WTC11 (cell line): Measurements from ENCODE around the gene CCDC6.

ENCODE experiments used
- CREM ChIP-seq: sonication (generic); formaldehyde crosslinking; IDR thresholded peaks from 2 replicates; pipeline ENCODE4 v1.8.1; 2022; ENCODE audit warnings: mild to moderate bottlenecking, missing genetic modification reagents, moderate library complexity
- ESRRA ChIP-seq: sonication (generic); formaldehyde crosslinking; IDR thresholded peaks from 2 replicates; pipeline ENCODE4 v1.8.1; 2022; ENCODE audit warnings: mild to moderate bottlenecking, missing genetic modification reagents, borderline replicate concordance
- IRF2 ChIP-seq: sonication (generic); formaldehyde crosslinking; IDR thresholded peaks from 2 replicates; pipeline ENCODE4 v1.8.0; 2022; ENCODE audit warnings: low read depth, missing genetic modification reagents, borderline replicate concordance
- SP1 ChIP-seq: sonication (generic); formaldehyde crosslinking; conservative IDR thresholded peaks from 2 replicates; pipeline ENCODE4 v1.8.1; 2022; ENCODE audit warnings: missing genetic modification reagents
- TEAD4 ChIP-seq: sonication (generic); formaldehyde crosslinking; IDR thresholded peaks from 2 replicates; pipeline ENCODE4 v1.8.0; 2022; ENCODE audit warnings: mild to moderate bottlenecking, missing genetic modification reagents
- ZNF416 ChIP-seq: fragments of 250-450 bp; sonication (Bioruptor Pico); IDR thresholded peaks from 2 replicates; pipeline ENCODE4 v1.9.0; 2021; ENCODE audit warnings: mild to moderate bottlenecking, inconsistent platforms
- TF ChIP-seq, protein P1 (sequence below): sonication (generic); formaldehyde crosslinking; IDR thresholded peaks from 2 replicates; pipeline ENCODE4 v1.8.0; 2022; ENCODE audit warnings: mild to moderate bottlenecking, missing genetic modification reagents
- TF ChIP-seq, protein P2 (sequence below): sonication (generic); formaldehyde crosslinking; IDR thresholded peaks from 2 replicates; pipeline ENCODE4 v1.8.0; 2022; ENCODE audit warnings: mild to moderate bottlenecking, missing genetic modification reagents
- TF ChIP-seq, protein P3 (sequence below): sonication (generic); formaldehyde crosslinking; IDR thresholded peaks from 2 replicates; pipeline ENCODE4 v1.8.1; 2022; ENCODE audit warnings: low read depth, missing genetic modification reagents, borderline replicate concordance
- TF ChIP-seq, protein P4 (sequence below): fragments of 200-600 bp; IDR thresholded peaks from 2 replicates; pipeline ENCODE4 v1.8.0; 2022; ENCODE audit warnings: antibody characterized with exemption
- TF ChIP-seq, protein P5 (sequence below): sonication (generic); formaldehyde crosslinking; IDR thresholded peaks from 2 replicates; pipeline ENCODE4 v1.8.1; 2023; ENCODE audit warnings: mild to moderate bottlenecking, missing genetic modification reagents, moderate library complexity

DNA sequence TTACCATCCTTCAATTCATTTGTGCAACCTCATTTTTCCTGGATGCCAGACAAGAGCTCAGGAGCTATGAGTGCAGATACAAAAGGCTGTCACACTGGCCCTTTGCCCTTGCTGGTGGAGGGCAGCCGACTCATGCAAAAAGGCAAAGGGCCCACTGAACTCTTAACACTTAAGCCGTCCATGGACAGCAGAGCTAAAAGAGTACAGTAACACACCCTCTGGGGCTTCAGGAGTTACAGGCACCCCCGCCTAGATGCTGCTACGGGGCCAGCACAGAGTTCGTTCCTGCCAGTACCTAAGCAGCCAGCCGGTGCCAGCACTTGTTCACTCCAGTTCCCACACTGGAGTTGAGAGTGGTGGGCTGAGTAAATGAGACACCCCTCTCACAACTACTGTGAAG, 83.2 kb downstream of the CCDC6 start:
- TF ChIP-seq, protein P1, sequence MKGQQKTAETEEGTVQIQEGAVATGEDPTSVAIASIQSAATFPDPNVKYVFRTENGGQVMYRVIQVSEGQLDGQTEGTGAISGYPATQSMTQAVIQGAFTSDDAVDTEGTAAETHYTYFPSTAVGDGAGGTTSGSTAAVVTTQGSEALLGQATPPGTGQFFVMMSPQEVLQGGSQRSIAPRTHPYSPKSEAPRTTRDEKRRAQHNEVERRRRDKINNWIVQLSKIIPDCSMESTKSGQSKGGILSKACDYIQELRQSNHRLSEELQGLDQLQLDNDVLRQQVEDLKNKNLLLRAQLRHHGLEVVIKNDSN (CRISPR knock-in tag), result no peak
- TF ChIP-seq, protein P2, sequence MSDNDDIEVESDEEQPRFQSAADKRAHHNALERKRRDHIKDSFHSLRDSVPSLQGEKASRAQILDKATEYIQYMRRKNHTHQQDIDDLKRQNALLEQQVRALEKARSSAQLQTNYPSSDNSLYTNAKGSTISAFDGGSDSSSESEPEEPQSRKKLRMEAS, result no peak
- TF ChIP-seq, protein P3, sequence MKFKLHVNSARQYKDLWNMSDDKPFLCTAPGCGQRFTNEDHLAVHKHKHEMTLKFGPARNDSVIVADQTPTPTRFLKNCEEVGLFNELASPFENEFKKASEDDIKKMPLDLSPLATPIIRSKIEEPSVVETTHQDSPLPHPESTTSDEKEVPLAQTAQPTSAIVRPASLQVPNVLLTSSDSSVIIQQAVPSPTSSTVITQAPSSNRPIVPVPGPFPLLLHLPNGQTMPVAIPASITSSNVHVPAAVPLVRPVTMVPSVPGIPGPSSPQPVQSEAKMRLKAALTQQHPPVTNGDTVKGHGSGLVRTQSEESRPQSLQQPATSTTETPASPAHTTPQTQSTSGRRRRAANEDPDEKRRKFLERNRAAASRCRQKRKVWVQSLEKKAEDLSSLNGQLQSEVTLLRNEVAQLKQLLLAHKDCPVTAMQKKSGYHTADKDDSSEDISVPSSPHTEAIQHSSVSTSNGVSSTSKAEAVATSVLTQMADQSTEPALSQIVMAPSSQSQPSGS (CRISPR knock-in tag), result no peak
- TF ChIP-seq TEAD4 (no peak), CREM (CRISPR knock-in tag) (no peak), SP1 (CRISPR knock-in tag) (no peak), IRF2 (CRISPR knock-in tag) (no peak), ESRRA (CRISPR knock-in tag) (no peak), ZNF416 (CRISPR knock-in tag) (no peak)
- TF ChIP-seq, protein P4, sequence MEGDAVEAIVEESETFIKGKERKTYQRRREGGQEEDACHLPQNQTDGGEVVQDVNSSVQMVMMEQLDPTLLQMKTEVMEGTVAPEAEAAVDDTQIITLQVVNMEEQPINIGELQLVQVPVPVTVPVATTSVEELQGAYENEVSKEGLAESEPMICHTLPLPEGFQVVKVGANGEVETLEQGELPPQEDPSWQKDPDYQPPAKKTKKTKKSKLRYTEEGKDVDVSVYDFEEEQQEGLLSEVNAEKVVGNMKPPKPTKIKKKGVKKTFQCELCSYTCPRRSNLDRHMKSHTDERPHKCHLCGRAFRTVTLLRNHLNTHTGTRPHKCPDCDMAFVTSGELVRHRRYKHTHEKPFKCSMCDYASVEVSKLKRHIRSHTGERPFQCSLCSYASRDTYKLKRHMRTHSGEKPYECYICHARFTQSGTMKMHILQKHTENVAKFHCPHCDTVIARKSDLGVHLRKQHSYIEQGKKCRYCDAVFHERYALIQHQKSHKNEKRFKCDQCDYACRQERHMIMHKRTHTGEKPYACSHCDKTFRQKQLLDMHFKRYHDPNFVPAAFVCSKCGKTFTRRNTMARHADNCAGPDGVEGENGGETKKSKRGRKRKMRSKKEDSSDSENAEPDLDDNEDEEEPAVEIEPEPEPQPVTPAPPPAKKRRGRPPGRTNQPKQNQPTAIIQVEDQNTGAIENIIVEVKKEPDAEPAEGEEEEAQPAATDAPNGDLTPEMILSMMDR, result no peak
- TF ChIP-seq, protein P5, sequence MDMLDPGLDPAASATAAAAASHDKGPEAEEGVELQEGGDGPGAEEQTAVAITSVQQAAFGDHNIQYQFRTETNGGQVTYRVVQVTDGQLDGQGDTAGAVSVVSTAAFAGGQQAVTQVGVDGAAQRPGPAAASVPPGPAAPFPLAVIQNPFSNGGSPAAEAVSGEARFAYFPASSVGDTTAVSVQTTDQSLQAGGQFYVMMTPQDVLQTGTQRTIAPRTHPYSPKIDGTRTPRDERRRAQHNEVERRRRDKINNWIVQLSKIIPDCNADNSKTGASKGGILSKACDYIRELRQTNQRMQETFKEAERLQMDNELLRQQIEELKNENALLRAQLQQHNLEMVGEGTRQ (CRISPR knock-in tag), result no peak
